A549 (cell line): ENCODE results near the gene ANO8. TPM values are rescaled to one million over a fixed set of nuclear protein-coding genes. Genes with fewer than 3 reads are reported as not detected.

Source experiments
- ATAC-seq, 2 experiments: fragments of 200-7000 bp in 1 of 2; fragments of >200 bp in 1 of 2; cut with Nextera tagmentation in 1 of 2; cut with Tn5 transposase in 1 of 2; 3 replicates each; pipeline versions ENCODE4 v1.8.0 to v1.9.1; 2018 to 2020; ENCODE audit warnings: mild to moderate bottlenecking in 1 of 2, moderate library complexity in 1 of 2
- CTCF ChIA-PET: fragments of 300-600 bp; sonication (Branson Sonifier 250); formaldehyde crosslinking; extraction: SDS; loops from one replicate; lab custom pipeline; 2021; ENCODE audit warnings: antibody characterized with exemption, inconsistent platforms; lab: Yijun Ruan, JAX
- POLR2A ChIA-PET: fragments of 350-600 bp; formaldehyde crosslinking; extraction: SDS; loops from one replicate; lab custom pipeline; 2021; ENCODE audit warnings: antibody characterized with exemption, inconsistent platforms; lab: Yijun Ruan, JAX
- DNase-seq, 2 experiments: peaks; one replicate each; pipeline versions ENCODE4 v3.0.0 to v3.0.0-alpha.2; 2011 to 2016; ENCODE audit warnings: low read depth in 1 of 2, low spot score in 1 of 2
- FAIRE-seq: peaks from 2 replicates; lab custom pipeline; 2011; peaks lifted over from hg19 to GRCh38; lab: Jason Lieb, UNC
- H3K27ac ChIP-seq, 2 experiments: fragments of >200 bp; sonication (Bioruptor Twin); formaldehyde crosslinking; 3 replicates each; pipeline ENCODE4 v1.5.1; 2016 to 2017
- H3K4me1 ChIP-seq: fragments of >200 bp; sonication (Bioruptor Twin); formaldehyde crosslinking; 3 replicates; pipeline ENCODE4 v1.6.1; 2016
- H3K4me2 ChIP-seq: fragments of >200 bp; sonication (Bioruptor Twin); formaldehyde crosslinking; 3 replicates; pipeline ENCODE4 v1.6.1; 2016
- H3K4me3 ChIP-seq: fragments of >200 bp; sonication (Bioruptor Twin); formaldehyde crosslinking; 3 replicates; pipeline ENCODE4 v1.5.1; 2016
- H3K9me3 ChIP-seq: fragments of >200 bp; sonication (Bioruptor Twin); formaldehyde crosslinking; 3 replicates; pipeline ENCODE4 v1.6.1; 2016
- CEBPB ChIP-seq, 2 experiments: fragments of >200 bp in 1 of 2; sonication (Bioruptor Twin) in 1 of 2; formaldehyde crosslinking in 1 of 2; IDR thresholded peaks; 2 replicates each; pipeline ENCODE4 v1.6.1; 2012 to 2016
- EP300 ChIP-seq, 2 experiments: fragments of >200 bp; sonication (Bioruptor Twin); formaldehyde crosslinking; IDR thresholded peaks; 2 replicates in 1 of 2; 3 replicates in 1 of 2; pipeline ENCODE4 v1.6.1; 2016 to 2017
- ESRRA ChIP-seq: fragments of 150-350 bp; IDR thresholded peaks from 2 replicates; pipeline ENCODE4 v1.6.1; 2014; ENCODE audit warnings: mild to moderate bottlenecking, low read length, borderline replicate concordance
- GATA3 ChIP-seq: IDR thresholded peaks from 2 replicates; pipeline ENCODE4 v1.6.1; 2012; ENCODE audit warnings: borderline replicate concordance
- HOXA7 ChIP-seq: fragments of 250-450 bp; sonication (Bioruptor Pico); IDR thresholded peaks from 2 replicates; pipeline ENCODE4 v1.5.0; 2020; ENCODE audit warnings: mild to moderate bottlenecking, moderate library complexity
- HOXB13 ChIP-seq: fragments of 250-450 bp; sonication (Bioruptor Pico); IDR thresholded peaks from 2 replicates; pipeline ENCODE4 v1.5.0; 2020; ENCODE audit warnings: low read depth, mild to moderate bottlenecking, moderate library complexity
- JUN ChIP-seq, 2 experiments: fragments of >200 bp; sonication (Bioruptor Twin); formaldehyde crosslinking; IDR thresholded peaks; 2 replicates in 1 of 2; 3 replicates in 1 of 2; pipeline ENCODE4 v1.6.1; 2016 to 2017
- MAFK ChIP-seq: fragments of 450-650 bp; IDR thresholded peaks from 2 replicates; pipeline ENCODE4 v1.6.1; 2014; ENCODE audit not compliant: partially characterized antibody
- NPAS2 ChIP-seq: fragments of 250-450 bp; sonication (Bioruptor Pico); IDR thresholded peaks from 2 replicates; pipeline ENCODE4 v1.8.0; 2022; ENCODE audit warnings: mild to moderate bottlenecking, moderate library complexity, borderline replicate concordance
- NR3C1 ChIP-seq: fragments of >200 bp; sonication (Bioruptor Twin); formaldehyde crosslinking; IDR thresholded peaks from 3 replicates; pipeline ENCODE4 v1.6.1; 2017
- POLR2AphosphoS2 ChIP-seq: conservative IDR thresholded peaks from 2 replicates; pipeline ENCODE4 v1.6.1; 2012; ENCODE audit warnings: low read length, improper control_type of control experiment, inconsistent platforms
- RNF2 ChIP-seq: fragments of 200-600 bp; sonication (generic); IDR thresholded peaks from 2 replicates; pipeline ENCODE4 v1.6.1; 2016; ENCODE audit warnings: low read depth, mild to moderate bottlenecking, antibody characterized with exemption, moderate library complexity, borderline replicate concordance
- SMC3 ChIP-seq: fragments of >200 bp; sonication (Bioruptor Twin); formaldehyde crosslinking; IDR thresholded peaks from 3 replicates; pipeline ENCODE4 v1.6.1; 2018; ENCODE audit warnings: inconsistent platforms
- TFCP2L1 ChIP-seq: fragments of 250-450 bp; sonication (Bioruptor Pico); IDR thresholded peaks from 2 replicates; pipeline ENCODE4 v1.5.0; 2021; ENCODE audit warnings: mild to moderate bottlenecking
- TP53 ChIP-seq: fragments of 250-450 bp; sonication (Bioruptor Pico); IDR thresholded peaks from 2 replicates; pipeline ENCODE4 v1.5.0; 2021; ENCODE audit warnings: mild to moderate bottlenecking, moderate library complexity
- ZC3H11A ChIP-seq: fragments of 450-650 bp; IDR thresholded peaks from 2 replicates; pipeline ENCODE4 v1.6.1; 2014; ENCODE audit warnings: antibody characterized with exemption, mild to moderate bottlenecking
- ZFP36 ChIP-seq: fragments of 450-650 bp; IDR thresholded peaks from 2 replicates; pipeline ENCODE4 v1.6.1; 2014; ENCODE audit warnings: borderline replicate concordance; ENCODE audit not compliant: partially characterized antibody
- ZSCAN20 ChIP-seq: fragments of 250-450 bp; sonication (Bioruptor Pico); IDR thresholded peaks from 2 replicates; pipeline ENCODE4 v1.8.0; 2022; ENCODE audit warnings: mild to moderate bottlenecking, moderate library complexity
- WGBS: methylation state at CpG from one replicate; pipeline ENCODE4 v1.1.6; 2017; ENCODE audit errors: missing lambda C conversion rate; 5-methylcytosine and 5-hydroxymethylcytosine counted together
- polyA plus RNA-seq, 4 experiments: library from polyadenylated mRNA; depleted of rRNA in 3 of 4; stranded (reverse); fragments of >200 nt; fragmentation: RNase III in 1 of 4; extraction: RNeasy Plus Mini Kit Qiagen cat#74134 plus additional on column Dnase treatment in 1 of 4; gene quantifications; 2 replicates in 3 of 4; 3 replicates in 1 of 4; pipeline ENCODE4 v1.2.3, GENCODE V29; 2011 to 2017
- TF ChIP-seq, protein P1 (sequence below): fragments of 200-600 bp; sonication (generic); IDR thresholded peaks from 2 replicates; pipeline ENCODE4 v1.6.1; 2016; ENCODE audit warnings: antibody characterized with exemption, mild to moderate bottlenecking, moderate library complexity
- TF ChIP-seq, protein P2 (sequence below): fragments of 450-650 bp; IDR thresholded peaks from 2 replicates; pipeline ENCODE4 v1.6.1; 2014; ENCODE audit warnings: antibody characterized with exemption
- TF ChIP-seq, protein P3 (sequence below): fragments of >200 bp; sonication (Bioruptor Twin); formaldehyde crosslinking; IDR thresholded peaks from 3 replicates; pipeline ENCODE4 v1.6.1; 2016

The ANO8 gene
- polyA plus RNA-seq, 2 of the 4 experiments (the other 2 are of a cell fraction): 2.2 to 5.5 TPM

DNA sequence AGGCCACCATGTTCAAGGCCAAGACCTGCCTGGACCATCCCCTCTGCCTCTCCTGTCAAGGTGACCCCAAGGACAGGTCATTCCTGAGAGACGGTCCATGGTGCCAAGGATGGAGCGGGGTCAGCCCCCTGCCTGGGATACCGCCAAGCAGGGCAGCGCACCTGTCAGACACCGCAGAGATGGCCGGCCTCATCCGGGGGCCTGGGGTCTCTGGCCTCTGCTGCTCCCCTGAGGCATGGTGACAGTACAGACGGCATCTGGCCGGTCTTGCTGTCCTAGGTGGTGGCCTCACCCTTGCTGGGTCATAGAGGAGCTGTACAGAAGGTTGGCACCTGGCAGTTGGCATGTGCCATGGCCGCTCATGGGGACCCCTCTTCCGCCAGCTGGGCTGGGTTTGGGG, 14.2 kb downstream of the ANO8 start:
- no peak overlapping the region for H3K4me2 ChIP-seq
- TF ChIP-seq TP53 (no peak), HOXA7 (CRISPR knock-in tag) (no peak), ZFP36 (no peak), SMC3 (no peak), TFCP2L1 (CRISPR knock-in tag) (no peak), EP300 (IDR thresholded peaks at IDR 0.05) (no peak), MAFK (no peak), POLR2AphosphoS2 (no peak), CEBPB (IDR thresholded peaks at IDR 0.05) (no peak), NPAS2 (CRISPR knock-in tag) (no peak), ZSCAN20 (CRISPR knock-in tag) (no peak), RNF2 (no peak), JUN (IDR thresholded peaks at IDR 0.05) (no peak), HOXB13 (CRISPR knock-in tag) (no peak), ZC3H11A (no peak)
- TF ChIP-seq, protein P1, sequence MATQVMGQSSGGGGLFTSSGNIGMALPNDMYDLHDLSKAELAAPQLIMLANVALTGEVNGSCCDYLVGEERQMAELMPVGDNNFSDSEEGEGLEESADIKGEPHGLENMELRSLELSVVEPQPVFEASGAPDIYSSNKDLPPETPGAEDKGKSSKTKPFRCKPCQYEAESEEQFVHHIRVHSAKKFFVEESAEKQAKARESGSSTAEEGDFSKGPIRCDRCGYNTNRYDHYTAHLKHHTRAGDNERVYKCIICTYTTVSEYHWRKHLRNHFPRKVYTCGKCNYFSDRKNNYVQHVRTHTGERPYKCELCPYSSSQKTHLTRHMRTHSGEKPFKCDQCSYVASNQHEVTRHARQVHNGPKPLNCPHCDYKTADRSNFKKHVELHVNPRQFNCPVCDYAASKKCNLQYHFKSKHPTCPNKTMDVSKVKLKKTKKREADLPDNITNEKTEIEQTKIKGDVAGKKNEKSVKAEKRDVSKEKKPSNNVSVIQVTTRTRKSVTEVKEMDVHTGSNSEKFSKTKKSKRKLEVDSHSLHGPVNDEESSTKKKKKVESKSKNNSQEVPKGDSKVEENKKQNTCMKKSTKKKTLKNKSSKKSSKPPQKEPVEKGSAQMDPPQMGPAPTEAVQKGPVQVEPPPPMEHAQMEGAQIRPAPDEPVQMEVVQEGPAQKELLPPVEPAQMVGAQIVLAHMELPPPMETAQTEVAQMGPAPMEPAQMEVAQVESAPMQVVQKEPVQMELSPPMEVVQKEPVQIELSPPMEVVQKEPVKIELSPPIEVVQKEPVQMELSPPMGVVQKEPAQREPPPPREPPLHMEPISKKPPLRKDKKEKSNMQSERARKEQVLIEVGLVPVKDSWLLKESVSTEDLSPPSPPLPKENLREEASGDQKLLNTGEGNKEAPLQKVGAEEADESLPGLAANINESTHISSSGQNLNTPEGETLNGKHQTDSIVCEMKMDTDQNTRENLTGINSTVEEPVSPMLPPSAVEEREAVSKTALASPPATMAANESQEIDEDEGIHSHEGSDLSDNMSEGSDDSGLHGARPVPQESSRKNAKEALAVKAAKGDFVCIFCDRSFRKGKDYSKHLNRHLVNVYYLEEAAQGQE: no peak
- TF ChIP-seq, protein P2, sequence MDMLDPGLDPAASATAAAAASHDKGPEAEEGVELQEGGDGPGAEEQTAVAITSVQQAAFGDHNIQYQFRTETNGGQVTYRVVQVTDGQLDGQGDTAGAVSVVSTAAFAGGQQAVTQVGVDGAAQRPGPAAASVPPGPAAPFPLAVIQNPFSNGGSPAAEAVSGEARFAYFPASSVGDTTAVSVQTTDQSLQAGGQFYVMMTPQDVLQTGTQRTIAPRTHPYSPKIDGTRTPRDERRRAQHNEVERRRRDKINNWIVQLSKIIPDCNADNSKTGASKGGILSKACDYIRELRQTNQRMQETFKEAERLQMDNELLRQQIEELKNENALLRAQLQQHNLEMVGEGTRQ: no peak
- TF ChIP-seq, all 56 proteins: peak for 0
- FAIRE-seq (no peak), ATAC-seq (no peak), DNase-seq (no peak)
- Histone ChIP-seq H3K4me3 (no peak overlapping the region), H3K27ac (no peak overlapping the region), H3K4me1 (peaks cover 16% of the 10 kb centered on the region), H3K9me3 (no peaks in the 10 kb centered on the region)
- ChIA-PET CTCF (interaction anchor here (1.0 to 1.2 kb wide), 2 partner anchors 8 to 12 kb away, joined by 3 read pairs; no protein-coding TSS in a partner anchor), POLR2A (no interaction called here)
- WGBS: 86% methylated on average over 7 of the region's 11 CpGs

DNA sequence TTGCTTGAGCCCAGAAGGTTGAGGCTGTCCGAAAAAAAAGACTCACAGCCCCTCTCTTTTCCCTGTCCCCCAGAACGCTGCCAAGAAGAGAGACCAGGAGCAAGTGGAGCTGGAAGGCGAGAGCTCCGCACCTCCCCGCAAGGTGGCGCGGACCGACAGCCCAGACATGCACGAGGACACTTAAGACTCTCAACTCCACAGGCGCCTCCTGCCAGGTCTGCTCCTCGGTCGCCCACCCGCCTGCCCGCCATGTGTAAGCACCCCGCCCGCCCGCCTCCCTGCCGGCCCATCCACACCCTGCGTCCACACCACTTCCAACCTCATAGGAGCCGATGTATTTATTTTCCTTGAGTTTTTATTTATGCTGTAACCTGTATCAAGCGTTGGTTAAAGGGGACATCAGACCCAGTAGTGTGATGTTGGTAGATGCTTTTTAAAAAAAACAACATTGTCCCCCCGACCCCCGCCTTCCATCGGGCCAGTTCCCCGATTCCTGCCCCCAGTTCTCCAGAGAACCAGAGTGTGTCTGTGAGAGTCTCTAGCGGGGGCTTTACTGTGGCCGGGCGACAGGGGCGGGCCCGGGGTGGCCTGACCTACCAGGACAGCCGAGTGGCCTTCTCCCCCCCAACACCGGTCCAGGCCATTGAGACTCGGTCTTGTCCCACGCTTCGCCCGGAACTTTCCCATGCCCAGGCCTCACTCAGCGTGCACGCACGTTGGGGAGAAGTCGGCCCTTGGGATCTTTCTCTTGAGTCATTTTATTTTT, 15.0 kb downstream of the ANO8 start:
- 95% methylated on average over 30 of the region's 40 CpGs for WGBS
- FAIRE-seq (no peak), DNase-seq (no peak), ATAC-seq (no peak)
- Histone ChIP-seq H3K9me3 (no peaks in the 10 kb centered on the region), H3K4me1 (peaks cover 16% of the 10 kb centered on the region), H3K4me3 (no peak overlapping the region), H3K27ac (no peak overlapping the region; a peak in 1 of 6 replicates), H3K4me2 (no peak overlapping the region)
- no peak for TF ChIP-seq ESRRA
- TF ChIP-seq JUN (IDR thresholded peaks at IDR 0.05): no peak
- TF ChIP-seq GATA3: no peak
- TF ChIP-seq, protein P3, sequence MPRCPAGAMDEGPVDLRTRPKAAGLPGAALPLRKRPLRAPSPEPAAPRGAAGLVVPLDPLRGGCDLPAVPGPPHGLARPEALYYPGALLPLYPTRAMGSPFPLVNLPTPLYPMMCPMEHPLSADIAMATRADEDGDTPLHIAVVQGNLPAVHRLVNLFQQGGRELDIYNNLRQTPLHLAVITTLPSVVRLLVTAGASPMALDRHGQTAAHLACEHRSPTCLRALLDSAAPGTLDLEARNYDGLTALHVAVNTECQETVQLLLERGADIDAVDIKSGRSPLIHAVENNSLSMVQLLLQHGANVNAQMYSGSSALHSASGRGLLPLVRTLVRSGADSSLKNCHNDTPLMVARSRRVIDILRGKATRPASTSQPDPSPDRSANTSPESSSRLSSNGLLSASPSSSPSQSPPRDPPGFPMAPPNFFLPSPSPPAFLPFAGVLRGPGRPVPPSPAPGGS: no peak
- no peak for TF ChIP-seq NR3C1
- CTCF ChIA-PET: no interaction called here
- POLR2A ChIA-PET: no interaction called here
